COR-L47 (cell line): Measurements from ENCODE around the gene RPL39L.

Experiments used
- DNase-seq: peaks from one replicate; lab custom pipeline; 2025; lab: John Stamatoyannopoulos, UW

RPL39L gene

GRCh38 chr3:187093320-187093719 is 46.0 kb downstream of the RPL39L start:
- DNase-seq: no peak

GRCh38 chr3:187088701-187089100 is 50.6 kb downstream of the RPL39L start:
- DNase-seq: no peak

- DNase-seq: no peak
Measured at GRCh38 chr3:187086831-187087230, 52.5 kb downstream of the RPL39L start.

- no peak for DNase-seq
Measured at GRCh38 chr3:187085933-187086332, 53.4 kb downstream of the RPL39L start.

GRCh38 chr3:187085021-187085666 is 54.2 kb downstream of the RPL39L start:
- DNase-seq: no peak

GRCh38 chr3:187084580-187084979 is 54.7 kb downstream of the RPL39L start:
- DNase-seq: no peak

GRCh38 chr3:187084126-187084525 is 55.2 kb downstream of the RPL39L start:
- no peak for DNase-seq

- no peak for DNase-seq
Measured at GRCh38 chr3:187082758-187083375, 56.4 kb downstream of the RPL39L start.

- no peak for DNase-seq
Measured at GRCh38 chr3:187080799-187081450, 58.4 kb downstream of the RPL39L start.

GRCh38 chr3:187079090-187080022 is 59.9 kb downstream of the RPL39L start:
- DNase-seq: no peak

- DNase-seq: no peak
Measured at GRCh38 chr3:187077537-187077936, 61.8 kb downstream of the RPL39L start.

GRCh38 chr3:187077085-187077484 is 62.2 kb downstream of the RPL39L start:
- DNase-seq: no peak

- DNase-seq: no peak
Measured at GRCh38 chr3:187076297-187076696, 63.0 kb downstream of the RPL39L start.

GRCh38 chr3:187074846-187075245 is 64.5 kb downstream of the RPL39L start:
- DNase-seq: no peak

- no peak for DNase-seq
Measured at GRCh38 chr3:187073581-187074098, 65.7 kb downstream of the RPL39L start.

- DNase-seq: no peak
Measured at GRCh38 chr3:187072511-187072910, 66.8 kb downstream of the RPL39L start.

GRCh38 chr3:187072102-187072501 is 67.2 kb downstream of the RPL39L start:
- no peak for DNase-seq
